Activated naive CD4-positive, alpha-beta T cell treated with anti-CD3 and anti-CD28 coated beads, Interleukin-2, amount 50 U/mL, for 72 hours (primary cell): Measurements from ENCODE around the gene DYNLT2B. TPM values are rescaled to one million over a fixed set of nuclear protein-coding genes. Genes with fewer than 3 reads are reported as not detected.

Experiments used
- ATAC-seq, 2 donors: fragments of 150-1000 bp; cut with Tn5 transposase; 2 replicates each; pipeline ENCODE4 v1.10.0; 2021; ENCODE audit warnings: mild to moderate bottlenecking in 2 of 2, moderate library complexity in 2 of 2
- DNase-seq, 2 donors: peaks; one replicate each; pipeline ENCODE4 v3.0.0; 2021 to 2022; ENCODE audit warnings: low spot score in 2 of 2
- H3K27ac Mint-ChIP-seq, 2 donors: one replicate each; pipeline ENCODE4 v1.8.0; 2022; ENCODE audit warnings: mild to moderate bottlenecking in 2 of 2, mixed read lengths in 2 of 2
- H3K36me3 Mint-ChIP-seq, 2 donors: one replicate each; pipeline ENCODE4 v1.8.0; 2022; ENCODE audit warnings: mixed read lengths in 2 of 2
- H3K9me3 Mint-ChIP-seq, 2 donors: one replicate each; pipeline ENCODE4 v1.8.0; 2022; ENCODE audit warnings: mixed read lengths in 2 of 2
- total RNA-seq, 2 donors: library from RNA; stranded (reverse); gene quantifications; one replicate each; pipeline ENCODE4 v1.2.3, GENCODE V29; 2022

DYNLT2B gene
- total RNA-seq, 2 donors from 2014 or later, result 7.4 to 13.1 TPM

GRCh38 chr3:196292286-196292923, 25.6 kb downstream of the DYNLT2B start:
- no peaks in the 10 kb centered on the region for H3K9me3 Mint-ChIP-seq
- peaks cover 4 to 12% of the 10 kb centered on the region in 2 donors for H3K36me3 Mint-ChIP-seq
- H3K27ac Mint-ChIP-seq, result peak overlapping the region in 1 of 2 donors; percentile 10
- DNase-seq (no peak), ATAC-seq (no peak)

GRCh38 chr3:196288141-196288460, 29.9 kb downstream of the DYNLT2B start:
- DNase-seq (no peak), ATAC-seq (no peak)
- H3K36me3 Mint-ChIP-seq, result peaks cover 11 to 18% of the 10 kb centered on the region in 2 donors
- H3K27ac Mint-ChIP-seq, result peak overlapping the region in 1 of 2 donors; percentile 96
- no peaks in the 10 kb centered on the region for H3K9me3 Mint-ChIP-seq

GRCh38 chr3:196287440-196288140, 30.4 kb downstream of the DYNLT2B start, which contains the start of gene PCYT1A:
TSS of gene PCYT1A (minus strand) at chr3:196287726. CDS start at chr3:196270531, 17,195 bp downstream.
- ATAC-seq (peak; percentile 91 to 92), DNase-seq (peak; percentile 66 to 85)
- Mint-ChIP-seq H3K36me3 (peaks cover 11 to 18% of the 10 kb centered on the region in 2 donors), H3K9me3 (no peaks in the 10 kb centered on the region), H3K27ac (peak within 1 kb of the TSS; percentile 96 to 98)

GRCh38 chr3:196287090-196287439, 31.0 kb downstream of the DYNLT2B start:
- H3K9me3 Mint-ChIP-seq, result no peaks in the 10 kb centered on the region
- peak; percentile 48 to 63 for ATAC-seq
- peaks cover 11 to 18% of the 10 kb centered on the region in 2 donors for H3K36me3 Mint-ChIP-seq
- DNase-seq, result peak in 1 of 2 donors; percentile 39
- H3K27ac Mint-ChIP-seq, result peak overlapping the region; percentile 96 to 98

- DNase-seq (no peak), ATAC-seq (no peak)
- no peaks in the 10 kb centered on the region for H3K9me3 Mint-ChIP-seq
- H3K36me3 Mint-ChIP-seq, result peaks cover 11 to 18% of the 10 kb centered on the region in 2 donors
- H3K27ac Mint-ChIP-seq, result no peak overlapping the region
These were observed 33.6 kb downstream of the DYNLT2B start for GRCh38 chr3:196284396-196284795.

GRCh38 chr3:196281962-196282361, 36.1 kb downstream of the DYNLT2B start:
- ATAC-seq, result no peak
- no peaks in the 10 kb centered on the region for H3K9me3 Mint-ChIP-seq
- DNase-seq, result no peak
- H3K27ac Mint-ChIP-seq, result no peak overlapping the region
- peaks cover 2 to 16% of the 10 kb centered on the region in 2 donors for H3K36me3 Mint-ChIP-seq

- Mint-ChIP-seq H3K36me3 (peaks cover 0 to 13% of the 10 kb centered on the region in 2 donors), H3K9me3 (no peaks in the 10 kb centered on the region), H3K27ac (peak overlapping the region in 1 of 2 donors; percentile 7)
- ATAC-seq (peak; percentile 49 to 57), DNase-seq (peak in 1 of 2 donors; percentile 40)
These were observed 37.2 kb downstream of the DYNLT2B start for GRCh38 chr3:196280689-196281440.

GRCh38 chr3:196275126-196275525, 42.9 kb downstream of the DYNLT2B start:
- ATAC-seq, result no peak
- Mint-ChIP-seq H3K9me3 (no peaks in the 10 kb centered on the region), H3K27ac (peak overlapping the region; percentile 94 to 98), H3K36me3 (peaks cover 14 to 38% of the 10 kb centered on the region in 2 donors)
- DNase-seq, result no peak

- peak; percentile 62 to 65 for DNase-seq
- Mint-ChIP-seq H3K9me3 (no peaks in the 10 kb centered on the region), H3K27ac (peak overlapping the region; percentile 94 to 98), H3K36me3 (peaks cover 16 to 42% of the 10 kb centered on the region in 2 donors)
- peak; percentile 86 to 90 for ATAC-seq
These were observed 43.5 kb downstream of the DYNLT2B start for GRCh38 chr3:196274585-196274984.

GRCh38 chr3:196273655-196274054, 44.4 kb downstream of the DYNLT2B start:
- H3K36me3 Mint-ChIP-seq, result peaks cover 16 to 50% of the 10 kb centered on the region in 2 donors
- DNase-seq (peak in 1 of 2 donors; percentile 7), ATAC-seq (no peak)
- peak overlapping the region; percentile 86 to 98 for H3K27ac Mint-ChIP-seq
- H3K9me3 Mint-ChIP-seq, result no peaks in the 10 kb centered on the region

- DNase-seq (no peak), ATAC-seq (no peak)
- Mint-ChIP-seq H3K27ac (peak overlapping the region; percentile 94 to 98), H3K36me3 (peaks cover 16 to 44% of the 10 kb centered on the region in 2 donors), H3K9me3 (no peaks in the 10 kb centered on the region)
These were observed 45.2 kb downstream of the DYNLT2B start for GRCh38 chr3:196272826-196273225.

GRCh38 chr3:196270499-196270898, 47.5 kb downstream of the DYNLT2B start:
- ATAC-seq (no peak), DNase-seq (no peak)
- Mint-ChIP-seq H3K36me3 (peaks cover 16 to 36% of the 10 kb centered on the region in 2 donors), H3K27ac (peak overlapping the region in 1 of 2 donors; percentile 50), H3K9me3 (no peaks in the 10 kb centered on the region)

- Mint-ChIP-seq H3K9me3 (no peaks in the 10 kb centered on the region), H3K27ac (no peak overlapping the region), H3K36me3 (peaks cover 11 to 30% of the 10 kb centered on the region in 2 donors)
- no peak for ATAC-seq
- DNase-seq, result no peak
These were observed 49.5 kb downstream of the DYNLT2B start for GRCh38 chr3:196268284-196269163.

GRCh38 chr3:196263819-196264218, 54.2 kb downstream of the DYNLT2B start:
- DNase-seq, result no peak
- ATAC-seq, result no peak
- Mint-ChIP-seq H3K9me3 (no peaks in the 10 kb centered on the region), H3K36me3 (no peaks in the 10 kb centered on the region), H3K27ac (peak overlapping the region in 1 of 2 donors; percentile 51)

GRCh38 chr3:196260784-196261183, 57.3 kb downstream of the DYNLT2B start:
- ATAC-seq (no peak), DNase-seq (no peak)
- H3K36me3 Mint-ChIP-seq, result no peaks in the 10 kb centered on the region
- no peaks in the 10 kb centered on the region for H3K9me3 Mint-ChIP-seq
- no peak overlapping the region for H3K27ac Mint-ChIP-seq

GRCh38 chr3:196255776-196256175, 62.3 kb downstream of the DYNLT2B start:
- Mint-ChIP-seq H3K27ac (no peak overlapping the region), H3K36me3 (no peaks in the 10 kb centered on the region), H3K9me3 (no peaks in the 10 kb centered on the region)
- ATAC-seq, result no peak
- DNase-seq, result no peak
